WI38 (cell line): ENCODE results near the gene TCFL5.

Experiments used
- H3K4me3 ChIP-seq: 2 replicates; pipeline ENCODE4 v1.5.1; 2011; ENCODE audit warnings: low read depth, mild to moderate bottlenecking, control low read depth, low read length
- TF ChIP-seq, protein P1 (sequence below): IDR thresholded peaks from 2 replicates; pipeline ENCODE4 v1.5.1; 2012; ENCODE audit warnings: low read depth, mild to moderate bottlenecking, control low read depth, low read length

The TCFL5 gene

DNA sequence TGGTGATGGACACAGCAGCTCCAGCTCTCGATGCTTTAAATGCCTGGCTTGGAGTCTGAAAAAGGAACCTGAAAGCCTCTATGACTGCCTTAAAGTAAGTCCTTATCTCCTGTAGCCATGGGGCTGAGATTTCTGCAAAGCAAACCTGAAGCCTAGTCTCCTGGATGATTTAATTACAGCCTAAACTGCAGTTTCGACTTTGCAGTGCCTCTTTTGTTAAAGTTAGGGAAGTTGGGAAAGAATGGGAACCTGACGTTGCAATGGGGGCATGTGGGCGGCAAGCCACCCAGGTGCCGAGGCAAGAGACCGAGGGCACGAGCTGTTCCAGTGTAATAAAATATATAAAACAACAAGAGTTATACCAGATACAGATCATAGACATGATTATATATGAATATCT is 11.7 kb upstream of the TCFL5 start:
- H3K4me3 ChIP-seq: no peak overlapping the region
- TF ChIP-seq, protein P1, sequence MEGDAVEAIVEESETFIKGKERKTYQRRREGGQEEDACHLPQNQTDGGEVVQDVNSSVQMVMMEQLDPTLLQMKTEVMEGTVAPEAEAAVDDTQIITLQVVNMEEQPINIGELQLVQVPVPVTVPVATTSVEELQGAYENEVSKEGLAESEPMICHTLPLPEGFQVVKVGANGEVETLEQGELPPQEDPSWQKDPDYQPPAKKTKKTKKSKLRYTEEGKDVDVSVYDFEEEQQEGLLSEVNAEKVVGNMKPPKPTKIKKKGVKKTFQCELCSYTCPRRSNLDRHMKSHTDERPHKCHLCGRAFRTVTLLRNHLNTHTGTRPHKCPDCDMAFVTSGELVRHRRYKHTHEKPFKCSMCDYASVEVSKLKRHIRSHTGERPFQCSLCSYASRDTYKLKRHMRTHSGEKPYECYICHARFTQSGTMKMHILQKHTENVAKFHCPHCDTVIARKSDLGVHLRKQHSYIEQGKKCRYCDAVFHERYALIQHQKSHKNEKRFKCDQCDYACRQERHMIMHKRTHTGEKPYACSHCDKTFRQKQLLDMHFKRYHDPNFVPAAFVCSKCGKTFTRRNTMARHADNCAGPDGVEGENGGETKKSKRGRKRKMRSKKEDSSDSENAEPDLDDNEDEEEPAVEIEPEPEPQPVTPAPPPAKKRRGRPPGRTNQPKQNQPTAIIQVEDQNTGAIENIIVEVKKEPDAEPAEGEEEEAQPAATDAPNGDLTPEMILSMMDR: no peak

DNA sequence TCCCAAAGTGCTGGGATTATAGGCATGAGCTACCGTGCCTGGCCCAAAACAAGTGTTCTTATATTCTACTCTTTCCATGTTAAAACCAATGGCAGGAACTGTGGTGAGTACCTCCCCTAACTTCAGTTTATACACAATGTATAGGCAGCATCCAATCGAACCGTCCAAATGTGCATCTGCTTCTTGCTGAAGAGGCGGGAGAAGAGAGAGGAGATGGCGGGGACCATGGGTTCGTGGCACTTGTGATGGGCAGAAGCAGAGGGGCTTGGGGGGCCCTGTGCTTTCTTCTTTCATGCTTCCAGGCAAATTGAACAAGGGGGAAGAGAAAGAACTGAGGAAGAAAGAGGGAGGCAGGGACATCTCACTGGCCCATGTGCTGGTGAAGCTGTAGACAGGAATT is 11.2 kb upstream of the TCFL5 start:
- TF ChIP-seq, protein P1: no peak
- no peak overlapping the region for H3K4me3 ChIP-seq

DNA sequence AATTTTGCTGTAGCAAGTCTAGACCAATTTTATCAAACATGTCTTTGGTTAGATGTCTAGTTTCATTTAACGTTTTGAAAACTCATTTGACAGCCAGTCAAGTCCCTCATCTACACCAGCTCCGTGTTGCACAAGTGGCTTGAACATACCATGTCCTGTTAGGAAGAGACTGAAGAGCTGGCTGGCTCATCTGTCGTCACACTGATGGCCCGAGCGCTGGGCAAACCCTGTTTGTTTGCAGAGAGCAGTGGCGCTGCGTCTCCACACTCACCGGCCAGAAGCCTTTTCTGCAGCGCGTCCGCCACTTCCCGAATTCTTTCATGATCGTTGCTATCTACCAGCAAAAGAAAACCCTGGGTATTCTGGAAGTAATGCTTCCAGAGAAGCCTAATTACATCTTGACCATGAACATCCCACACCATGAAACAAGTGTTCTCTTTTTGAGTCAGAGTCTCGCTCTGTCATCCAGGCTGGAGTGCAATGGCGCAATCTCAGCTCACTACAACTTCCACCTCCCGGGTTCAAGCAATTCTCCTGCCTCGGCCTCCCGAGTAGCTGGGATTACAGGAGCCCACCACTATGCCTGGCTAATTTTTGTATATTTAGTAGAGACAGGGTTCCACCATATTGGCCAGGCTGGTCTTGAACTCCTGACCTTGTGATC is 10.7 kb upstream of the TCFL5 start:
- TF ChIP-seq, protein P1: no peak

DNA sequence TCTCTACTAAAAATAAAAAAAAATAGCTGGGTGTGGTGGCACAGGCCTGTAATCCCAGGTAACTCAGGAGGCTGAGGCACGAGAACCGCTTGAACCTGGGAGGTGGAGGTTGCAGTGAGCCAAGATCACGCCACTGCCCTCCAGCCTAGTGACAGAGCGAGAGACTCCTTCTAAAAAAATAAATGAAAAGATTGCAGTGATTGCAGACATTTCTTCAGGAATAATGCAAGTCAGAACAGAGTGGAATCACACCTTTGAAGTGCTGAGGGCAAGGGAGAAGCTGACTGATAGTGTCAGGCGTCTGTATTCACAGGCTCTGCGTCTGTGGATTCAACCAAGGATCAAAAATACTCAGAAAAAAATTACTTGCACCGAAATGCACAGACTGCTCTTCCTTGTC is 2.6 kb upstream of the TCFL5 start:
- TF ChIP-seq, protein P1: no peak
- H3K4me3 ChIP-seq: no peak overlapping the region

More for the DNA sequence above, 10.7 kb upstream of the TCFL5 start:
- no peak overlapping the region for H3K4me3 ChIP-seq

DNA sequence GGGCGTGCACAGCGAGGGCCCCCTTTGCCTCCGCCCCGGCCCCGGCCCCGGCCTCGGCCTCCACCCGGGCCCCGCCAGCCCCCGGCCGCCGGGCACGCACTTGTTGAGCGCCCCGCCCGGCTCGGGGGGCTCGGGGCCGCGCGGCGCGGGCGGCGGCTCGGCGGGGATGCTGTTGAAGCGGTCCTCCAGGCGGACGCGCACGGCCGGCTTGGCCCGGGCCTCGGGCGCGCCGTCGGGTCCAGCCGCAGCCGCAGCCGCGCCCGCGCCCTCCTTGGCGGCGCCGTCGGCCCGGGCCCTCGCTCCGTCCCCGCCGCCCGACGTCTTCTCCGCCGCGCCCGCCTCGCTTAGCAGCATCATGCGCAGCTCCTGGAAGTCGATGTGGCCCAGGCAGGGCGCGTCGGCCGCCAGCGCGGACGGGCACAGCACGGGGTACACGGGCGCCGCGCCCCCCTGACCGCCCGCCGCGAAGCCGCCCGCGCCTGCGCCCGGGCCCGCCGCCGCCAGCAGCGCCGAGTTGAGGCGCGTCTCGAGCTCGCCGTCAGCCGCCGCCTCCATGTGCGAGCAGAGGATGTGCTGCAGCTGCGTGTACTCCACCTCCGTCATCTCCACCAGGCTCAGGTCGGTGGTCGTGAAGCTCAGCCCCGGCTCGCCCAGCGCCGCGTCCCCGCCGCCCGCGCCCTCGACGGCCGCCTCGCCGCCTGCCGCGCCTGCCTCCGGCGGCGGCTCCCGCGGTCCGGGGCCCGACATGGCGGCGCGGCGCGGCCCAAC is 514 bp downstream of the TCFL5 start:
- peak overlapping the region; percentile 60 for H3K4me3 ChIP-seq
- TF ChIP-seq, protein P1: no peak

DNA sequence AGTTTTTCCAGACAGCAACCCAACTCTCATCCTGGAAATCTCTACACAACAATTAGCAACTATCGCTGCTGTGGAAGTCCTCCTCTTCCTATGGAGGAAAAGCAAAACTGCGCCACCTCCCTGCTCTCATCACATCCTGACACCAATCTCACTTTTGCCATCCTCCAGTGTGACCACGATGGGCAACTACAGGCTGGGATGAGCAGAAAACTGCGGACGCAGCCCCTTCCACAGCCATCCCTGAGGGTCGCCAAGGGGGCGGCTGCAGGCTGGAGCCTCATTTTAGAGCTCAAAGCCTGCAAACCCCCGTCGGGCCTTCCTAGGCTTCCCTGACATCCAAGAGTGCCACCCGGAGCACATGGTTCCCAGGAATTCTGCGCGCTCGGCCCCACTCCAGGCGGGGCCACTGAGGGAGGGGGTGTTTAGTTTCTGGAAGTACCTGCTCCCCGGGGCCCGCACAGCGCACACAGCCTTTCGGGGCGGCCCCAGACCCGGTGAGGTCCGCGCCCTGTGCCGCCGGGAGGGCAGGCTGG is 1.2 kb downstream of the TCFL5 start:
- peak overlapping the region; percentile 60 for H3K4me3 ChIP-seq

More for the DNA sequence above, 1.2 kb downstream of the TCFL5 start:
- TF ChIP-seq, protein P1: no peak
